Measurements from ENCODE around the gene RPS6KA2.
"Not testable (repeated sequence)": the region's sequence is repeated elsewhere in the genome, so short reads cannot be mapped to it uniquely, and the experiment has no call there.

The RPS6KA2 gene

DNA sequence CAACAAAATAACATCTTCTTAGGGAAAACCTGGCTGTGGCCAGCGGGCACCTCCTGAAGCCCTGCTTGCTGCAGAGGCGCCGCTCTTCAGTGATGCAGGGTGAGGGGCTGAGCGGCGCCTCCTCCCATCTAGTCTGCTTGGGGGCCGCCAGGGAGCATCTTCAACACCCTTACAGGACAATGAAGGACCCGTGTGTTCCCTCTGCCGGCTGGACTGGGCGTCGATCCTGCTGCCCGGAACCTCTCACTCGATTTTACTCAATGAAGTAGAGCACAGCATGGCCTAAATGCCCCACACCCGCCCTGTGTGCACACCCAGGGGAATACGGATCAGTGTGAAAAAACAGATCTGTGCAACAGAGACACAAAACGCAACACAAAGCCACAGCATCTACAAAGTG lies 215.8 kb downstream of the RPS6KA2 start:
- DNase-seq, result no peak

DNA sequence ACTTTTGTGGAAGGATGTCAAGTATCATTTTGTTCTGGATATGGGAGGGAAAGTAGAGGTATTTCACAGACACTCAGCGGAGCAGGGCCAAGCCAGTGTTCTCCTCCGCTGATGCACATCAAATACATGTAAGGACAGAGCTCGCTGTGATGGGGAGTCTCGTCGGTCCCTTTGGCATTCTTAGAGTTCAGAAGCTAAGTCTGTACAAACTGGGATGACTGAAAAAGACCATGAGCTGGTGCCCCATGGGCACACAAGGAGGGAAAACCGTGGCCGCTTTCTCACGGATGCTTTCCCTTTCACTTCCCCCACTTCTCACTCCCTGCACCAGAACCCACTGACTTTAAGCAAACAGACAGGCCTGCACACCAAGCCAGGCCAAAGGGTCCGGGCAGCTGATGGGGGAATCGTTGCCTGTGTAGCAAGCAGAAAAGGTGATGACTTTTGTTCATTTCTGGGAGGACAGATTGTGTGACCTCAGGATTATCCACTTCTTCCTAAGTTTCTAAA lies 216.6 kb downstream of the RPS6KA2 start:
- DNase-seq, result no peak

DNA sequence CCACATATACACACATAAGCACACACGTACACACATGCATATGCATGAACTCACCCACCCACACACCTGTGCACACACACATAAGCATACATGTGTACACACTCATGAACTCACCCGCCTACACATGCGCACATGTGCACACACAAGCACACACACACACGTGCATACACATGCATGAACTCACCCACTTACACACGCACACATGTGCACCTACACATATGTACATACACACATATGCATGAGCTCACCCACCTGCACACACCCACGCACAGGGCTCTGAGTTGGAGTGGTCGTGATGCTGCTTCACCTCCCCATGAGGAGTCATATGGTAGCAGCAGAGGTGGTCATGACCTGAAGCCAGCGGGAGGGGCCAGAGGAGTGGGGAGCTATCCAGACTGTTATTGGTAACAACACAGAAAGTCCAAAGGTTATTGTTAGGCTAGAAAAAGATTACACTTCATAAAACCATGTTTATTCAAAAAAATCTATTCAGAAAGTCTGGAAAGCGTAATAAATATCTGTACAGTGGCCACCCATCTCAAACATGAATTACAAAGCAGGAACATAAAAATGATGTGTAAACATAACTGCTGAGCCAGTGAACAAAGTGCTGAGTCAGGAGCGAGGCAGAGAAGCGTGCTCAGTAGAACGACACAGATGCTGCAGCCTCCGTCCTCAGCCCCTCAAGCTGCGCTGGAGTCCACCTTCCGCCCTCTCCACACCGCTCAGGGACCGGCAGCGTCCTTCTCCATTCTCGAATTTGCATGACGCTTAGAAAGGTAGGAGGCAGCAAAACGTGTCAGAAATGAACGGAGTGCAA lies 217.9 kb downstream of the RPS6KA2 start:
- no peak for DNase-seq

DNA sequence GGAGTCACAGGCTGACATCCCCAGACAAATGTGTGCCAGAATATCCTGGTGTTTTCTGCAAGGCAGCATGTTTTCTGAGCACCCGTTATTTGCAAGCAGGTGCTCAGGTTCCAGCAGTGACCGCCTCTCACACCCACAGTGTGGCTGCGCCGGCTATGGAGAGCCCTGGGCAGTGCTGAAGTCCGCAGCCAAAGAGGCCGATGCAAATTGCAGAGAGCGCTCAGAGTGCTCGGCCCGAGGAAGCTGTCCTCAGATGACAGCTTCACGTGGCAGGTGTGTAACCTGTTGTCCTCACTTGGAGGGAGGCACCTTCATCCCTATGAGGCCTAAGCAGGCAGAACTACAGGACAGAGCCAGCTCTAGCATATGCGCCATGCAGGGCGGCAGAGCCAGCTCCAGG lies 220.9 kb downstream of the RPS6KA2 start:
- DNase-seq, result no peak

DNA sequence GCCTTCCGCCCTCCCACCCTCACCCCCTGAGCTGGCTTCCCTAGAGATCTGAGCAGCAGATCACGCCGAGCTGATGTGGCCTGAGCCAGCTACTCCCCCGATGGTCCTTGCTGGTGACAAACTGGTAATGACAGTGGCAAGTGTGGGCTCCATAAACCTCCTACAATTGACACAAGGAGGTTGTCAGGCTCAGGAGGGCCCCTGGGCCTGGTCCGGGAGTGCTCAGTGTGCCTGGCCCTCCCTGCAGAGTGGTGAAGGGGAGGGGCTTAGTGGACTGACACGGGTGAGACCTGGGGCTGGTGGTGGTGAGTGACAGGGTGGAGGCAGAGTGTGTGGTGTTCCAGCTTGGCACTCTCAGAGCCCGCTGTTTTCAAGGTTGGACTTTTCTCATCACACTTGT lies 221.7 kb downstream of the RPS6KA2 start:
- no peak for DNase-seq

DNA sequence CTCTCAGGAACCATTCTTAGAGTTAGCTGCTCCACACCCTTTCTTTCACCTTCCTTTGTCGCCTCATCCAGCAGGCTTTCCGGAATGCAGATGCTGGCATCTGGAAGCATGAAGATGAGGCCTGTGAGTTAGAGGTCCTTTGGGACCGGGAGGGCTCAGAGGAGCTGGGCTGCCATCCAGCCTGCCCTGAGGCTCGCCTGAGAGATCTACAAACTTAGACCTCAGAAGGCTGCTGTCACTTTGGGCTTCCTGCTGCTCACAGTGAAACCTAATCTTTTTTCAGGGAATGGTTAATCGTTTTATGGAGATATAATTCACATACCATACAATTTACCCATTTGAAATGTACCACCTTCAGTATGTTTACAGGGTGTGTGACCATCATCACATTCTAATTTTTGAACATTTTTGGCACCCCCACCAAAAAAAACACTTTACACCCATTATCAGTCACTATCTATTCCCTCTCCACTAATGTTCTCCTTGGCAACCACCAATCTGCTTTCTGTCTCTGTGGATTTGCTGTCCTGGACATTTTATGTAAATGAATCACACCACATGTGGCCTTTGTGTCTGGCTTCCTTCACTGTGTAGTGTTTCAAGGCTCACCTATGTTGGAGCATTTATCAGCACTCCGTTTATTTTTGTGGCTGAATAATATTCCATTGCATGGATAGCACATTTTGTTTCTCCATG lies 224.3 kb downstream of the RPS6KA2 start:
- DNase-seq, result peak; percentile 10

DNA sequence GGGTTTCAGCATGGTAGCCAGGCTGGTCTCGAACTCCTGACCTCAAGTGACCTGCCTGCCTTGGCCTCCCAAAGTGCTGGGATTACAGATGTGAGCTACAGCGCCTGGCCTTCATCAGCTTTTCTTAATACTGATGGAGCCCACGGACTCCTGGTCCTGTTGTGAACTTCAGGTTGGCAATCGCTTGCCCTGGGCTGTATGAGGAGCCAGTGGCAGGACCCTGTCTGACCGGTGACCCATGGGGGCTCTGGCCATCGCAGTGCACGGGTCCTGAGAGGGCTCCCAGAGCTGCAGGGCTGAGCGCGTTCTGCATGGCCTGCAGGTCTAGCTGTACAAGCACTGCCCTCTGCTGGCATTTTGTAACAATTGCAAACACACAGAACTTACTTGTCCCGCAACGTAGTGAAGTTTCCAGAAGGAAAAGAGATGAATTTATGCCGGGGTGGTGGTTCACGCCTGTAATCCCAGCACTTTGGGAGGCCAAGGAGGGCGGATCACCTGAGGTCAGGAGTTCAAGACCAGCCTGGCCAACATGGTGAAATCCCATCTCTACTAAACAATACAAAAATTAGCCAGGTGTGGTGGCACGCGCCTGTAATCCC lies 226.3 kb downstream of the RPS6KA2 start:
- not testable (repeated sequence) for DNase-seq

DNA sequence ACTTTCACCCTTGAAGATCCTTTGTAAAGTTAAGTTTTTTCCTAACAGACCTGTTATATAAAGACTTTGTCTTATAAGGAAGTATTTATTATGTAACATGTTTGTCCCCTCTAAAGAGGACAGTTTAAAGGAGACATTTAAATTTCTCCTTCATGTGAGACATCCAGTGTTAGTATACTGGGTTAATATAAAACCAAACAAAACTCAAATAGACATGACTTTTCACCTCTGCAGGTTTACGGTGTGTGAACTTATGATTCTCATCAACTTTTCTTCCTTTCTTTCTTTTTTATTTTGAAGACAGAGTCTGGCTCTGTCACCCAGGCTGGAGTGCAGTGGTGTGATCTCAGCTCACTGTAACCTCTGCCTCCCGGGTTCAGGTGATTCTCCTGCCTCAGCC lies 226.9 kb downstream of the RPS6KA2 start:
- no peak for DNase-seq

DNA sequence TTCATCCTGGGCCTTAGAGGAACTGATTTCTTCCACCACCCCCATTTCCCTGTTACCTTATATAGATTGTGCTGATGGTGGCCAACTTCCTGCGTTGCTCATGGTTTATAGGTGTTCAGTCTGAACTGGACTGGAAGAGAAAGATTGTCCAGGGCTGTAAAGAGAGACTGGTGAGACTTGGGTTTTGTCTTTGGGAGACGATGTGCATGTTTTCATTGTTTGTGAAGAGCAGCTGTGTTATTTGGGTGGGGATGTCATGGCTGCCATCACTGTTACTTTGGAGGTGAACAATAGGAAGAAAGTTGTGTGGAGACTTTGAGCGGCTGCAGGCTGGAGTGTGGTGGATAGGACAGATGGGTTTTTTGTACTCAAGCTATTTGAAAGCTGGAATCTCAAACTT lies 228.7 kb downstream of the RPS6KA2 start:
- DNase-seq, result no peak

DNA sequence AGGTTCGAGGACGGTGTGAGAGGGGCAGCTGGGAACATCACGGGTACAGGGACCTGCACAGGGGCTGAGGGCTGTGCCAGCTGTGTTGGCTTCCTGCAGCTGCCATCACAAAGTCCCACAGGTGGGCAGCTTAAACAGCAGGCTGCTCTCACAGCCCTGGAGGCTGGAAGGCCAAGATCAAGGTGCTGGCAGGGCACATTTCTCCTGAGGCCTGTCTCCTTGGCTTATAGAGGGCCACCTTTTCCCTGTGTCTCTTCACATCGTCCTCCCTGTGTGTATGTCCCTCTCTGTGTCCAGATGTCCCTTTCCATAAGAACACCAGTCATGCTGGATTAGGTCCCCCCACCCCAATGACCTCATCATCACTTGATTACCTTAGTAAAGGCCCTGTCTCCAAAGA lies 229.2 kb downstream of the RPS6KA2 start:
- DNase-seq, result no peak

DNA sequence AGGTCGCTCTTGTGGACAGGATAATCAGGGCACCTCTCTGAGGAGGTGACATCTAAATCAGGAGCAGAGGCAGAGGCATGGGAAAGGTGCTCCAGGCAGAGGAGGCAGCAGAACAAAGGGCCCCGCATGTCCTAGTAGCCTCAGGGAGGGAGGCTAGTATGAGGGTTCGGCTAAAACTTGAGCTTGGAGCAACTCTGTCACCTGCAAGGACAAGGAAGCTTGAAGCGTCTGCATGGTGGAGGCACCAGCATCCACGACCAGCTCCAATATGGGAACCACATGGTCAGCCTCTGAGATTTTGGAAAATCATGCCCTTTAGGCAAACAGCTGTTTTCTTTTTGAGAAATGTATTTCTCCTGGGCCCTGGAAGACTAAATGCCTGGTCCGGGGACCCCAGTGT lies 231.3 kb downstream of the RPS6KA2 start:
- DNase-seq, result no peak

DNA sequence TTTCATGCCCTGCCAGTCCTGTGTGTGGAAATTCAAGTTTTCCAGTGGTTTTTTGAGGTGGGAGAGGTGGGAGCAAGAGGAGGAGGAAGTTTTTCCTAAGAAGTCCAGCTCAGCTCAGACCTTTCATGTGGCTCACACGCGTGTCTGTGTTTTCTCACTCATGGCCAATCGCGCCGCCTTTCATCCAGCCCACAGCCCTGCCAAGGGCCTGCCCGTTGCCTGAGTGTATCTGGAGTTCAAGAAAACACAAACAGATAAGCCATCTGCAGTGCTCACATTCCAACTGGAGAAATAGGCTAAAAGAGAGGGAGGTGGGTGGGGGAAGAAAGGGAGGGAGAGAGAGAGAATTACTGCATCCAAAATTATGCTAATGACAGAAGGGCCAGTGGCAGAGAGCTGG lies 231.7 kb downstream of the RPS6KA2 start:
- no peak for DNase-seq

DNA sequence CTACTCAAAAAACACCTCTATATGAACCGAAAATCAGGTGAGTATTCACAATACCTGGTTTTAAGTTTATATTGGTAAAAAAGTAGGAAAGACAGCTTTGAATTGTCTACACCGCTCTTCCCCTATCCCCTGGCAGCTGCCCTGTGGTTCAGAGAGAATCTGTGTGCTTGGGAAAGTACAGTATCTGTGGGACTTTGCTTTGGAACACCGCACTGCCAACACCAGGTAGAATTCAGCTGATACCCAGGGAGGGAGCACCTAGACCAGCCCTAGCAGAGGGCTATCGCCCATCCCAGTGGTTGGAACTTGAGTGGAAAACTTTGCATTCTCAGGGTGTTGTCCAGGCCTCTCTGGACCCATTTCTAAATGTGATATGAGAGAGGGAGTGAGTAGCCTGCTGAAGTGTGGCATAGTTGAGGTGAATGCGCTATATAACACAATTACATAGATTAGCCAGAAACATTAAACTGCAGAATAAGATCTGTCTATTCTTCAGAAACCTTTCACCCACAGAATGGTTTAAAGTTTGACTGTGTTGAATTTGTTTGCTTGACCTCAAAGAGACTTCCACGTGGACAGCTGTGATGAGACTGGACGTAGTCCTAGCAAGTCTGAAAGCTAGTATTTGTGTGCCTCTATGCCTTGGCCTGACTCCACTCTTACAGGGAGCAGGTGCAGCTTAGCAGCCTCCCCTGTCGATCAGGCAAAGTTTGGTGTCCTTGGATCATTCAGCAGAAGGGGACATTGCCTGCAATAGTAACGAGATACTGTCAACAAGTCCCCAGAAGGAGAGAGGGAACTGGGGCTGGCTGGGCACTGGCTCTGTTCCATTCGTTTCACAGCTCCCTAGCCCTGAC lies 232.8 kb downstream of the RPS6KA2 start:
- DNase-seq, result no peak

DNA sequence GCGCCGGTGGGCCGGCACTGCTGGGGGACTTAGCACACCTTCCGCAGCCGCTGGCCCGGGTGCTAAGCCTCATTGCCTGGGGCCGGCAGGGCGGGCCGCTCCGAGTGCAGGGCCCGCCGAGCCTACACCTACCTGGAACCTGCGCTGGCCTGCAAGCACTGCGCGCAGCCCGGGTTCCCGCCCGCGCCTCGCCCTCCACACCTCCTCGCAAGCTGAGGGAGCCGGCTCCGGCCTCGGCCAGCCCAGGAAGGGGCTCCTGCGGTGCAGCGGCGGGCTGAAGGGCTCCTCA lies 233.6 kb downstream of the RPS6KA2 start:
- DNase-seq, result no peak

DNA sequence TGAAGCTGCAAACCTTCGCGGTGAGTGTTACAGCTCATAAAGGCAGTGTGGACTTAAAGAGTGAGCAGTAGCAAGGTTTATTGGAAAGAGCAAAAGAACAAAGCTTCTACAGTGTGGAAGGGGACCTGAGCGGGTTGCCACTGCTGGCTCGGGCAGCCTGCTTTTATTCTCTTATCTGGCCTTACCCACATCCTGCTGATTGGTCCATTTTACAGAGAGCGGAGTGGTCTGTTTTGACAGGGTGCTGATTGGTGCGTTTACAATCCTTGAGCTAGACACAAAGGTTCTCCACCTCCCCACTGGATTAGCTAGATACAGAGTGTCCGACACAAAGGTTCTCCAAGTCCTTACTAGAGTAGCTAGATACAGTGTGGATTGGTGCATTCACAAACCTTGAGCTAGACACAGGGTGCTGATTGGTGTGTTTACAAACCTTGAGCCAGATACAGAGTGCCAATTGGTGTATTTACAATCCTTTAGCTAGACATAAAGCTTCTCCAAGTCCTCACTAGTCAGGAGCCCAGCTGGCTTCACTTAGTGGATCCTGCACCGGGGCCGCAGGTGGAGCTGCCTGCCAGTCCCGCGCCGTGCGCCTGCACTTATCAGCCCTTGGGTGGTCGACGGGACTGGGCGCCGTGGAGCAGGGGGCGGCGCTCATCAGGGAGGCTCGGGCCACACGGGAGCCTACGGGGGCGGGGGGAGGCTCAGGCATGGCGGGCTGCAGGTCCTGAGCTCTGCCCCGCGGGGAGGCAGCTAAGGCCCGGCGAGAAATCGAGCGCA lies 234.1 kb downstream of the RPS6KA2 start:
- not testable (repeated sequence) for DNase-seq

DNA sequence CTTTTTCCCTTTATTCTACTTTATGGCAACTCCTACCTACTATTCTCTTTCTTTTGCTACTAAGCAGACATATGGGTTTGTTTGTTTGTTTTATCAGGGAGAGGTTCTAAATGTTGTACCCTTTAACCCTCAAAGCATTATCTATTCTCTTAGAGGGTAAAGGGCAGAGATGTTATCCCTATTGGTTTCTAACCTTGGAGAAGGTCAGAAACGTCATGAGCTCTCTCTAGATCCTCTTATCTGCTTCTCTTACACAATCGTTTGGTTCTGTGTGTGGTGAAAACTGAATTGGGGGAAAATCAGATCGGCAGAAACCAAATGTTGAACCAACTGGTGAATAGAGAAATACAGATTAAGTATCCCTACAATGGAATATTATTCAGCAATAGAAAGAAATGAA lies 237.9 kb downstream of the RPS6KA2 start:
- DNase-seq, result no peak

DNA sequence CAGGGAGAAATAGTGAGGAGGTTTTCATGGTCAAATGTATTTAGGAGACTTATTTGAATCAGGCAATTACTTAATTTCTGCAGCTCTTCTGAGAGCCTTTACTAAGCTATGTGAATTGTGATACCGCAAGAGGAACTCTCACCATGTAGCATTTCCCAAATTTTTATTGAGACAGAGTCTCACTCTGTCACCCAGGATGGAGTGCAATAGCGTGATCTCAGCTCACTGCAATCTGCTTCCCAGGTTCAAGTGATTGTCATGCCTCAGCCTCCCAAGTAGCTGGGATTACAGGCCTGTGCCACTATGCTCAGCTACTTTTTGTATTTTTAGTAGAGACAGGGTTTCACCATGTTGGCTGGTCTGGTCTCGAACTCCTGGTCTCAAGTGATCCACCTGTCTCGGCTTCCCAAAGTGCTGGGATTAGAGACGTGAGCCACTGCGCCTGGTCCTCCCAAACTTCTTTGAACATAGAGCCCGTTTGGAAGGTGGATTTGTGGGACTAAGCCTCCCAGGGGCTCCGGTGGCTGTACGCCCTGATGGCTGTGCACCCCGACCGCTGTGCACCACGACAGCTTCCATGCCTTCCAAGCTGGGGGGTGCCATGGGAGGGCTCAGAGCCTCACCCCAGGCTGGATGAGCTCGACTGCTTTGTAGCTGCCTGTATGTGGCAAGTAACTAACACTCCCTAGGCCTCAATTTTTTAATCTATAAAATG lies 238.6 kb downstream of the RPS6KA2 start:
- no peak for DNase-seq

DNA sequence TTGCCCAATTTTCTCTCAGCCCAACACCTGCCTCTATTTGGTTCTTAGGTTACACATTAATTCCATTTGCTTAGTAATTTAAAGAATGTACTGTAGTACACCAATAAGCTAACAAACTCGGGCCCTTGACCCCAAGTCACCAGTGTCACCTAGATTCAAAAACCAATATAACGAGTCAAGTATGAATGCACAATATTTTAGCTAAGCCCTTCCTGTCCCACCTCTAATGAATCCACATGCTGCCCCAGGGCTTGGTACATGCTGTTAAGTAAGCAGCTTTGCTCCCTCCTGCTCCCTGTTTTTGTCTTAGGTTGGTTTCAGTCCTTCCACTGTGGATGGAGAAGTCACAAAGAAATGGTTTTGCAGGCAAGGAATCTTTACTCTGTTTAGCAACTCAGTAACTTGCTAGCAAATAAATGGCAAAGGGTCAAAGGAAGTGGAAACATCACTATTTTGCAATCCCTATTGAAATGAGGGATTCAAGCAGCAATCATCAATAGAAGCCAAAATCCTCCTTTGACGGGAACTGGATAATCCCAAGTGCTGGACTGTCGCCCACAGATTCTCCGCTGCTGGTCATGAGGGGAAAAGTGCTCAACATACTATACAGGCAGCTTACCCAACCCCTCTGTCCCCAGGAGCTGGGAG lies 239.3 kb downstream of the RPS6KA2 start:
- no peak for DNase-seq

DNA sequence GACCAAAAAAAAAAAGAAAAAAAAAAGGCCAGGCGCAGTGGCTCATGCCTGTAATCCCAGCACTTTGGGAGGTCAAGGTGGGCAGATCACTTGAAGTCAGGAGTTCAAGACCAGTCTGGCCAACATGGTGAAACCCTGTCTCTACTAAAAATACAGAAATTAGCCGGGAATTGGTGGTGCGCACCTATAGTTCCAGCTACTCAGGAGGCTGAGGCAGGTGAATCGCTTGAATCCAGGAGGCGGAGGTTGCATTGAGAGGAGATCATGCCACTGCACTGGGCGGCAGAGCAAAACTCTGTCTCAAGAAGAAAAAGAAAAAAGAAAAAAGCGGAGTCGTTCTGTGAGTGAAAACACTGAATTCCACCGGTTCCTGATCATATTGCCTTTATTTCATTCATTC lies 240.0 kb downstream of the RPS6KA2 start:
- DNase-seq, result not testable (repeated sequence)

DNA sequence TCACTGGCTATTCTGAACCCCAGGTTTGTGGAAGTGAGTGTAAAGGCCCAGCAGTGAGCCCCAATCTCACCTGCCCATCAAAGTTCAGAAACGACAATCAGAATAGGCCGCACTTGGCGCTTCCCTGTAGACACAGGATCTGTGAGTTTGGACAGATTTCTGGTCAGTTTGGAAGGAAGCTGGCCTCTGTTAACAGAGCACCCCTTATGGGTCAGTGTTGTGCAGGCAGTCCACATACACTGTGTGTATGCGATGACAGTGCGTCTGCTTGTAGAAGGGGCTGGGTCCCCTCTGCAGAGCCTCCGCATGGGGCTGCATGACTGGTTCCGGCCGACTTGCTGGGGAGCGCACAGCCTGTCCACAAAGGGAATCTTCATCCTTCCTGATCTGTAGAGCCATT lies 240.9 kb downstream of the RPS6KA2 start:
- no peak for DNase-seq

DNA sequence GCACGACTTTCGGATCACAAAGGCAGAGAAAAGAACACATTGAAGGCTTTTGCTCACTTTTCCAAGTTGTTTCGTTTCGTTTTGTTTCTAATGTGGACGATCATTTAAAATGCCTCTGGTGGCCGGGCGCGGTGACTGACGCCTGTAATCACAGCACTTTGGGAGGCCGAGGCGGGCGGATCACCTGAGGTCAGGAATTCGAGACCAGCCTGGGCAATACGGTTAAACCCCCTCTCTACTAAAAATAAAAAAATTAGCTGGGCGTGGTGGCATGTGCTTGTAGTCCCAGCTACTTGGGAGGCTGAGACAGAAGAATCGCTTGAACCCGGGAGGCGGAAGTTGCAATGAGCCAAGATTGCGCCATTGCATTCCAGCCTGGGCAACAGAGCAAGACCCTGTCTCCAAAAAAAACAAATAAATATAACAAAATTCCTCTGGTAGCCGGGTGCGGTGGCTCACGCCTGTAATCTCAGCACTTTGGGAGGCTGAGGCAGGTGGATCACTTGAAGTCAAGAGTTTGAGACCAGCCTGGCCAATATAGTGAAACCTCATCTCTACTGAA lies 243.2 kb downstream of the RPS6KA2 start:
- DNase-seq, result not testable (repeated sequence)
